ENCODE data around the gene TPM1. TPM values are rescaled to one million over a fixed set of nuclear protein-coding genes. Genes with fewer than 3 reads are reported as not detected.

TPM1 gene
- total RNA-seq, 2 experiments from 2014 or later, result 10.5 to 10.7 TPM

DNA sequence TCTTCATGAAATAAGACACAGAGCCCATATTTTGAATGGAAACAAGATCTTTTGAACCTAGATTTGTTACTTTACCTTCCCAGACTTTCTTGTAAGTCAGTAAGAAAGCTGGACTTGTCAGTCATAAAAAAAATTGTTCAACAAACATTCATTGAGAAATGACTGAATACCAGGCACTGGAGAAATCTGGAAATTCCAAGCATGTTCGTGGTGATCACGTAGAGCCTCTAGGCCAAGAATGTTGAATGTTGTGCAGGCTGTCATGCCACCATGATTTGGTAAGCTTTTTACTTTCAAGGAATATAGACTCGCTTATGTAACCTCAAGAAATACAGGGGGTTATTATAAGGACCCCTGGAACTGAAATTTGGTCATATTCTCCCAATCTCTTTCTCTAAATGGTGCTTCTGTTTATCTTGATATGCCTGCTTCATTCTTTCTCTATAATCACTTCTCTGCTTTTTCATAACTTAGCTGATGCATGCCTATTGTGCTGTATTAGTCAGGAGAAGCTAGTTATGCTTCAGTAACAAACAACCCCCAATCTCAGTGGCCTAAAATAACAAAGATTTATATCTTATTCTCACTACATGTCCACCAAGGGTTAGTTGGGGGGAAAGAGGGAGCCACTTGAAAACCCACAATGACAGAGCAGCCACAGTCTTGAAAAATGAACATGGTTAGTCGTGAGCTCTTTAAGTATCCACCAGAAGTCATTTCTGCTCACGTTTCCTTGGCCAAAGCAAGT is 3.4 kb upstream of the TPM1 start:
- Mint-ChIP-seq H3K27me3 (ENCODE audit: low read depth) (peaks cover 22% of the 10 kb centered on the region), H3K4me1 (ENCODE audit: low read depth) (peaks cover 8% of the 10 kb centered on the region), H3K9me3 (no peaks in the 10 kb centered on the region), H3K36me3 (ENCODE audit: low read depth) (no peaks in the 10 kb centered on the region), H3K4me3 (no peak overlapping the region), H3K27ac (no peak overlapping the region)
- DNase-seq, result no peak
- intact Hi-C loops (cut with micrococcal nuclease), result no loop called here
- CTCF ChIA-PET, result interaction anchor here (0.9 to 5.5 kb wide), 2 partner anchors 9 to 56 kb away, joined by 3 to 27 read pairs; no protein-coding TSS in a partner anchor

GRCh38 chr15:63039811-63040210 is 2.7 kb upstream of the TPM1 start:
- no peak for DNase-seq
- CTCF ChIA-PET, result interaction anchor here (5.5 kb wide), 1 partner anchor 8 kb away, joined by 27 read pairs; no protein-coding TSS in a partner anchor
- H3K4me1 Mint-ChIP-seq (ENCODE audit: low read depth), result peaks cover 9% of the 10 kb centered on the region
- no peaks in the 10 kb centered on the region for H3K9me3 Mint-ChIP-seq
- intact Hi-C loops (cut with micrococcal nuclease), result no loop called here
- no peaks in the 10 kb centered on the region for H3K36me3 Mint-ChIP-seq (ENCODE audit: low read depth)
- H3K27me3 Mint-ChIP-seq (ENCODE audit: low read depth), result peaks cover 30% of the 10 kb centered on the region
- H3K27ac Mint-ChIP-seq, result no peak overlapping the region
- H3K4me3 Mint-ChIP-seq, result no peak overlapping the region

DNA sequence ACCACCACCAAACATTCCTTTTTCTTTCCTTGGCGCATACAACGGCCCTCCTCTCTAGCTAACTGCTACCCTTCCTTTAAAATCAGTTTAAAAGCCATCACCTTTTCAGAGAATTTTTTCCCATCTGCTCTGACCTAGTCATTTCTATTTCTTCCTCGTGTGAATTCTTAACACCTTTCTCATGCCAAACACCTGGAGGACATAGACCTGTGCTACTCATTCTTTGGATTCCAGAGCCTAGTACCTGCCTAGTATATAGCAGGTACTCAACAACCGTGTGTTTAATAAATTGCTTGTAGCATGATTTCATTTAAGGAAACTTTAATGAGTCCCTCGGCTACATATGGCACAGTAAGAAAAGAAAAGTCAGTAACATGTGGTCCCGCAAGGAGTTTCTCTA is 2.0 kb upstream of the TPM1 start:
- Mint-ChIP-seq H3K4me1 (ENCODE audit: low read depth) (peaks cover 9% of the 10 kb centered on the region), H3K27me3 (ENCODE audit: low read depth) (peaks cover 36% of the 10 kb centered on the region), H3K9me3 (no peaks in the 10 kb centered on the region), H3K36me3 (ENCODE audit: low read depth) (no peaks in the 10 kb centered on the region), H3K4me3 (no peak overlapping the region), H3K27ac (no peak overlapping the region)
- DNase-seq, result no peak
- intact Hi-C loops (cut with micrococcal nuclease), result no loop called here
- CTCF ChIA-PET, result no interaction called here

GRCh38 chr15:63040954-63041353 is 1.6 kb upstream of the TPM1 start:
- peaks cover 41% of the 10 kb centered on the region for H3K27me3 Mint-ChIP-seq (ENCODE audit: low read depth)
- CTCF ChIA-PET, result no interaction called here
- H3K4me3 Mint-ChIP-seq, result no peak overlapping the region
- H3K9me3 Mint-ChIP-seq, result no peaks in the 10 kb centered on the region
- no peaks in the 10 kb centered on the region for H3K36me3 Mint-ChIP-seq (ENCODE audit: low read depth)
- DNase-seq, result no peak
- intact Hi-C loops (cut with micrococcal nuclease), result no loop called here
- H3K4me1 Mint-ChIP-seq (ENCODE audit: low read depth), result peaks cover 9% of the 10 kb centered on the region
- no peak overlapping the region for H3K27ac Mint-ChIP-seq

- CTCF ChIA-PET, result no interaction called here
- Mint-ChIP-seq H3K27ac (no peak overlapping the region), H3K9me3 (no peaks in the 10 kb centered on the region), H3K4me3 (peak overlapping the region; percentile 47), H3K4me1 (ENCODE audit: low read depth) (peaks cover 9% of the 10 kb centered on the region), H3K27me3 (ENCODE audit: low read depth) (peaks cover 45% of the 10 kb centered on the region), H3K36me3 (ENCODE audit: low read depth) (no peaks in the 10 kb centered on the region)
- no peak for DNase-seq
- intact Hi-C loops (cut with micrococcal nuclease), result no loop called here
Measured at GRCh38 chr15:63041402-63041973, 1.1 kb upstream of the TPM1 start.

- no peak overlapping the region for H3K27ac Mint-ChIP-seq
- H3K27me3 Mint-ChIP-seq (ENCODE audit: low read depth), result peaks cover 50% of the 10 kb centered on the region
- H3K4me1 Mint-ChIP-seq (ENCODE audit: low read depth), result peaks cover 13% of the 10 kb centered on the region
- H3K9me3 Mint-ChIP-seq, result no peaks in the 10 kb centered on the region
- intact Hi-C loops (cut with micrococcal nuclease), result no loop called here
- CTCF ChIA-PET, result no interaction called here
- H3K4me3 Mint-ChIP-seq, result peak overlapping the region; percentile 37
- H3K36me3 Mint-ChIP-seq (ENCODE audit: low read depth), result no peaks in the 10 kb centered on the region
- DNase-seq, result no peak
Measured at GRCh38 chr15:63042877-63043334, 359 bp downstream of the TPM1 start.

DNA sequence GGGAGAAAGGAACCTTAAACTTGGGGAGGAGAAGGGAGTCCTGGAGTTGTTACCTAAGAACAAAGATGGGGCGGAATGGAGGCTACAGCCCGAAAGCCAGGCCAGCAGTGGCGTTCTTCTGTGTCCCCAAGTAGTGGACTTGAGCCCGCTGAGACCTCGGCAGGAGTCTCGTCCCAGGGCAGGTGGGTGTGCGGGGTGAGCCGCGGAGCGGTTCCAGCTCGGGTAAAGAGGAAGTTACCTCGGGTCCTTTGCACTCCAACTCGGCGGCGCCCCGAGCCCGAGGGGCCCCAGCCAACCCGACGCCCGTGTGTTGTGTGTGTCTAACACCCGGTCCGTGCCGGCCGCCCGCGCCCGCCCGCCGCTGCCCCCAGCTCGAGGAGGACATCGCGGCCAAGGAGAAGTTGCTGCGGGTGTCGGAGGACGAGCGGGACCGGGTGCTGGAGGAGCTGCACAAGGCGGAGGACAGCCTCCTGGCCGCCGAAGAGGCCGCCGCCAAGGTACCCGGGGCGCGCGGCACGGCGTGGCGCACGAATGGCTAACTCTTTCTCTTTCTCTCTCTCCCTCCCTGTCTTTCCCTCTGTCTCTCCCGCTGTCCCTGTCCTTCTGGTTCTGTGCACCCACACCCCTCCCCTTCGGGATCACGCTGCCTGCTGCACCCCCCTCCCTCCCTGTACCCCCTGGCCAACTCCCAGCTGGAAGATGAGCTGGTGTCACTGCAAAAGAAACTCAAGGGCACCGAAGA is 959 bp downstream of the TPM1 start:
- Mint-ChIP-seq H3K9me3 (no peaks in the 10 kb centered on the region), H3K4me1 (ENCODE audit: low read depth) (peaks cover 13% of the 10 kb centered on the region), H3K4me3 (peak overlapping the region; percentile 37), H3K27me3 (ENCODE audit: low read depth) (peaks cover 50% of the 10 kb centered on the region), H3K27ac (no peak overlapping the region), H3K36me3 (ENCODE audit: low read depth) (no peaks in the 10 kb centered on the region)
- CTCF ChIA-PET, result interaction anchor here (1.4 kb wide), 1 partner anchor 51 kb away, joined by 7 read pairs; no protein-coding TSS in a partner anchor
- DNase-seq, result peak; percentile 7
- intact Hi-C loops (cut with micrococcal nuclease), result no loop called here

DNA sequence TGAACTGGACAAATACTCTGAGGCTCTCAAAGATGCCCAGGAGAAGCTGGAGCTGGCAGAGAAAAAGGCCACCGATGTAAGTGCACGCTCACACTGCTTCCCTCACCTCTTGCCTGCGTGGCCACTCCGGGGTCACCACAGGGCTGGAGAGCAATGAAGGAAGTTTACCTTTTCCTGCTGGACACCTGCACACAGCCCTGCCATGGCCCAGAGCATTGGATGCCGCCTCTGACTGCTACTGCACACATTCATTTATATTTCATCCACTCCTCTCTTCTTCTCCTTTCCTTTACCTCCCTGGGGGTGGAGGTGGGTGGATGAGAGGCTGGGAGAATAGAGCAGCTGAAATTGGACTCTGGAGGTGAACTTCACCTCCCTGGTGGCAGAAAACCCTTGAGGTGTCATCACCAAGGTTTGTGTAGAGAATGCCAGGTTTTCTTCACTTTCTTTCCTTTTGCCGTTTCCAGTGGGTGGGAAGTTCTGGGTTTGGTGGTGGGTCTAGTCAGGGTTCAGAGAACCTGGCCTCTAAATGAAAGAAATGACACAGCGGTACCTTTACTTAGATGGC is 1.6 kb downstream of the TPM1 start:
- no peak overlapping the region for H3K4me3 Mint-ChIP-seq
- no peaks in the 10 kb centered on the region for H3K9me3 Mint-ChIP-seq
- intact Hi-C loops (cut with micrococcal nuclease), result no loop called here
- CTCF ChIA-PET, result interaction anchor here (1.4 kb wide), 1 partner anchor 50 kb away, joined by 7 read pairs; no protein-coding TSS in a partner anchor
- no peaks in the 10 kb centered on the region for H3K36me3 Mint-ChIP-seq (ENCODE audit: low read depth)
- DNase-seq, result no peak
- H3K4me1 Mint-ChIP-seq (ENCODE audit: low read depth), result peaks cover 17% of the 10 kb centered on the region
- H3K27ac Mint-ChIP-seq, result no peak overlapping the region
- peaks cover 50% of the 10 kb centered on the region for H3K27me3 Mint-ChIP-seq (ENCODE audit: low read depth)

- intact Hi-C loops (cut with micrococcal nuclease), result loop anchor here (5.0 kb wide), 1 partner anchor 557 kb away; no protein-coding TSS in a partner anchor
- Mint-ChIP-seq H3K27me3 (ENCODE audit: low read depth) (peaks cover 46% of the 10 kb centered on the region), H3K4me1 (ENCODE audit: low read depth) (peaks cover 24% of the 10 kb centered on the region), H3K36me3 (ENCODE audit: low read depth) (no peaks in the 10 kb centered on the region), H3K27ac (no peak overlapping the region), H3K4me3 (no peak overlapping the region), H3K9me3 (no peaks in the 10 kb centered on the region)
- CTCF ChIA-PET, result interaction anchor here (0.6 to 1.4 kb wide), 5 partner anchors 23 to 981 kb away, joined by 3 to 7 read pairs (median 3); no protein-coding TSS in a partner anchor
- DNase-seq, result no peak
Measured at GRCh38 chr15:63044645-63045464, 2.3 kb downstream of the TPM1 start.

DNA sequence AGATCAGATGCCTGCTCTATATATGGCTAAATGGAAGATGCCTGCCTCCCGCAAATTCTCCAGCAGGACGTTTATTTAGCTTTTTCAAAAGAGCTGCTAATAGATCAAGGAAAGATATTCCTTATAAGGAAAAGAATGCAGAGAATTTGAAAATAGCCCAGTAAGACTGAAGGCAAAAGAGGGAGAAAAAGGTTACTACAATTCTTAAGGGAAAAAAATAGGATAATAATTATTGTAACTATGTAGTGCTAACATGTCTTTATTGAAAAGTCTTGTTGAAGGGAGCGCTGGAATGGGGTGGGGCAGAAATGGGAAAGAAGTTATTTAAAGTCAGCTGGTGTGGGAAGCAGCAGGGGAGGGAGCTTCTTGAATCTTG is 2.9 kb downstream of the TPM1 start:
- H3K27ac Mint-ChIP-seq, result no peak overlapping the region
- no peaks in the 10 kb centered on the region for H3K9me3 Mint-ChIP-seq
- CTCF ChIA-PET, result interaction anchor here (0.6 kb wide), 2 partner anchors 103 to 254 kb away, joined by 3 read pairs; no protein-coding TSS in a partner anchor
- H3K36me3 Mint-ChIP-seq (ENCODE audit: low read depth), result no peaks in the 10 kb centered on the region
- intact Hi-C loops (cut with micrococcal nuclease), result loop anchor here (5.0 kb wide), 1 partner anchor 557 kb away; no protein-coding TSS in a partner anchor
- DNase-seq, result no peak
- peaks cover 46% of the 10 kb centered on the region for H3K27me3 Mint-ChIP-seq (ENCODE audit: low read depth)
- no peak overlapping the region for H3K4me3 Mint-ChIP-seq
- peaks cover 24% of the 10 kb centered on the region for H3K4me1 Mint-ChIP-seq (ENCODE audit: low read depth)

DNA sequence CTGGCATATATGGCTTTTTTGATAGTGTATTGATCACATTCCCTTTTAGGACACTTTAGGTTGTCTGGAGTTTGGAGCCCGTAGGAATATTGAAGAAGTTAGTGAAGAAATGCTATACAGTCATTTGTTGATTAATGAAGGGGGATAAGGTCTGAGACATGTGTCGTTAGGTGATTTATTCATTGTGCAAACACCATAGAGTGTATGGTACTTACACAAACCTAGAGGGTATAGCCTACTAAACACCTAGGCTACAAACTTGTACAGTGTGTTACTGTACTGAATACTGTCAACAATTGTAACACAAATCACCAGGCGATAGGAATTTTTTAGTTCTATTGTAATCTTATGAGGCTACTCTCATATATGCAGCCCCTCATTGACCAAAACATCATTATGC is 3.3 kb downstream of the TPM1 start:
- Mint-ChIP-seq H3K27ac (no peak overlapping the region), H3K4me3 (no peak overlapping the region), H3K36me3 (ENCODE audit: low read depth) (no peaks in the 10 kb centered on the region), H3K27me3 (ENCODE audit: low read depth) (peaks cover 45% of the 10 kb centered on the region), H3K4me1 (ENCODE audit: low read depth) (peaks cover 24% of the 10 kb centered on the region), H3K9me3 (no peaks in the 10 kb centered on the region)
- CTCF ChIA-PET, result no interaction called here
- intact Hi-C loops (cut with micrococcal nuclease), result loop anchor here (5.0 kb wide), 1 partner anchor 556 kb away; no protein-coding TSS in a partner anchor
- no peak for DNase-seq

Measured in activated naive CD4-positive, alpha-beta T cell treated with anti-CD3 and anti-CD28 coated beads for 36 hours (primary cell).